Measurements from ENCODE around the gene SP3.

The SP3 gene

DNA sequence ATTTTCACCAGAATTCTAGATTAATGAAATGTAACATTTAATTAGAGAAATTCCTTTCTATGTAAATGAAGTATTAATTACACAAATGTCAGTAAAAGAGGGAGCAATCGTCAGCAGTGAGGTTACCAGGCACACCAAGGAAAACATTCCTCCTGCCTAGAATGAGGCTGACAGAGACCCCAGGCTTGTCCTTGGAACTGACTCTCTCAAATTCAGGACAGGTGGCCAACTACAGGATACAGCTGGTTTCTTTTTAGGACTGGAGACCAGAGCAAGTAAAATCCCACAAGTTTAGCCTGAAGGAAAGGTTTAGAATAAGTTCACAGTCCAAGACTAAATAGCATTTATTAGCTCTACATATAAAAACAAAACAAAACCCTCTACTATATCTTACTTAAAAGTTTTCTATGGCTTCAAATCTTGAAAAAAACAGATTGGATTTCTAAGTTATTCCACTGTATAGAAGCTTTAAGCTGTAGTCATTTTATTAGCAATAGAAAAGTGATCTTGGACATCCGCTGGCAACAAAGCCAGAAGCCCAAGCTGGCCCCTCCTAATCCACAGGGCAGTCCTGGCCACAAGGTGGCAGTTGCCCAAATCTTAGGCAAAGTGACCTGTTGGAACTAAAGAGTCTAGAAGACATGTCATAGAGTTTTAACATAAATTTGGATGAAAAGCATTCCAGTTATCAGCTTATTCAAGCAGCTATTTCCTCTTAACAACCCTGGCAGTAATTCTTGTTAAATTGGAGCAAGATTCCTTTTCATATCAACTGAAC is 81.0 kb downstream of the SP3 start:
- peak; percentile 37 for DNase-seq

GRCh38 chr2:173881886-173882285 is 83.3 kb downstream of the SP3 start:
- DNase-seq, result no peak

DNA sequence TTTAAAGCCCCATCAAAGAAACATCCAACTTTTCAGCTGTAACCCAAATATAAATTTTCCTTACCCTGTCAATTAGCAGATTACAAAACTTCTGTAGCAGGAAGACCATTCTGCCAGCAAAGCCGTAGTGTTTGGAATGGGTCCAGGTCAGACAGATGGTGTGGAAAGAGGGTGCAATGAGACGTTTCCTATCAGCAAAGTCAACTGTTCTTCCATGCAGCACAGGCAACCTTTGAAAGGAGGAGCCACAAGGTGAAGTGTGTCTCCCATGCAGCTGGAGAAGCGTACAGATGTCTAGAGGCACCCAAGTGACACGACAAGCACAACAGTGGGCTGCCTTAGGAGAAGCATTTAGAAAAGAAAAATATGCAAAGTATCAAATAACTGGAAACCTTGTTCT is 83.7 kb downstream of the SP3 start:
- DNase-seq, result no peak

DNA sequence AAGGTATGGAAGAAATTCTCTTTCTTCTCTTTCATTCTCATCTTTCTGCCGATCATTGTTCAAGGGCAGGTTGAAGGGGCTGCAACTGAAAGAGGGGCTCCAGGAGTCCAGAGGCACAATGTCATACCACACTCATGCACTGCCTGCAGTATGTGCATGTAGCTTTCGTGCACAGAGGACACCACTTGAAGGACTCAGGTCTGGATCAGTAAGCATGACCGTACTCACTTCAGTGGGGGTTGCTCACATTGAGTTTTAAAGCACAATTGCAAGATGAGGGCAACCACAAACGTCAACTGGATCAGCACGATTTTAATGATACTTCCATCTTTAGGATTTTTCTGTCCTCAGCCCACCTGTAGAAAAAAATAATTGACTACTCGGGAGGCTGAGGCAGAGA is 84.6 kb downstream of the SP3 start:
- DNase-seq, result no peak

DNA sequence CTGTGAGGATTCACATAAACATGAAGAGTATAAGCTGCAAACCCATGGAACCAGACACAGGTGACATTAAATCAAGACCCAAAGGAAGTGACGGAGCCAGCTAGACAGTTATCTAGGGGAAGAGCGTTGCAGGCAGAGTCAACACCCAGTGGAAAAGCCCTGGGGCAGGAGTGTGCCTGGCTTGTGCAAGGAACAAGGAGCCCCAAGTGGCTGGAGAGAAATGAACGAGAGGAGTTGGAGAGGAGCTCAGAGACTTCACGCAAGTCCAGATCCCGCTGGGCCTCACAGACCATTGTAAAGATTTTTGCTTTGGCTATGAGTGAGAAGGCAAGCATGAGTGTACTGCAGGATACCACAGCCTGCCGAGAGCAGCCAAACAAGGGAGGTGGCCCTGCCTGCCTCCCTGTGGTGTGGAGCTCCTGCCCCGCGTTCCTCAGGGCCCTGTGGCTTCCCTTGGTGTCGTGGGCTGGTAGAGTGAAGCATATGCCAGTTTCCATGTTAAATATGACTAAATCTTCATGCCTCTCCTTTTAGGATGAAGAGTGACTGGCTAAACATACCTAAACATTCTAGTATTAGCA is 88.2 kb downstream of the SP3 start:
- DNase-seq, result no peak

DNA sequence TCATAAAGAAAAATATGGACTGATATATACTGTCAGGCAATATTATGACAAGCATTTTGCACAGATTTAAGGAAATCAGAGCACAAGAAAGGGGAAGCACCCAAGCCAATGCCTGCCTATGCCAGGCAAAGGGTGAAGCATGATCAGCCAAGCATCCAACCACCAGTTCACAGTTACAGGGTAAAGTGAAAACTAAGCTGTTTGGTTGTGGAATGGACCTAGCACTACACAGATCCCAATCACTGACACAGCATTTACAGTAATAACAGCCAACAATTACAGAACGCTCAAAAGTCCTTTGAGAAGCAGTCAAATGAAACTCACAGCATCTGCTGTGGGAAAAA is 90.3 kb downstream of the SP3 start:
- no peak for DNase-seq

DNA sequence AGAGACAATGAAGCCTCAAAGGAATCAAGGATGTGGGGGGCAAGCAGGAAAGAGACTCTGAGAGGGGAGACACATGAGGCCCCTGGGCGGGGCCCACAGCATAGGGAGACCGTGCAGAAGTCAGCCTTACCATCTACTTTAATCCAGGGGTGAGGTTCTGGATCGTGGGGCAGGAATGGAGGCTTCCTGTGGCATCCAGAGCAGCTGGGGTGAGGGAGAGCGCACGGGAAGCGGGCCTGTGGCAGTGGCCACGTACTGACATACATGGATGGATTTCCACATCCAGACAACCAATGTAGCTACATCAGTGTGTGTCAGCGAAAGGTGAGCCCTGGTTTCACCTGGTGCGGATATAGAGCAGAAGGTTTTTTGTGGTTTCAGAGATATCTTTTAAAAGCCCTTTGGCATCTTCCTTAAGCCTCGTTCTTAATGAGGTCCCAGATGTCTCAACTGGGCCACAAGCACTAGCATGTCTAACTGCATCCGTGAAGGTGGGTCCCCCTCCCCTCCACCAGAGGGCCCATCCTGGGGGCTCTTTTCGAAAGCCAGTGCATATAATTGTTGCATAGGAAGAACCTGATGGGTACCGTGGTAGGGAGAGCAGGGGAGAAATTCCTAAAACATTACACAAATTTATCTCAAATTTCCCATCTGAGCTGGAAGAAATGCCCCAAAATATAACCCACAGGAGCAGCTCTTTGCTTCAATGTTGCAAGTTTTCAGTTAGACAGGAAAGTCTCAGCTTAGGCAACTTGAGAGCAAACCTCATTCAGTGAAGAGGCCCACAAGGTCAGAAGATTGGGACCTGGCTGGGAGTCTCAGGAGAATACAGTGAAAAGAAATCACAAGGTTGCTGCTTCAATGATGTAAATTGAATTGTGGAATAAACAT is 90.9 kb downstream of the SP3 start:
- DNase-seq, result no peak

DNA sequence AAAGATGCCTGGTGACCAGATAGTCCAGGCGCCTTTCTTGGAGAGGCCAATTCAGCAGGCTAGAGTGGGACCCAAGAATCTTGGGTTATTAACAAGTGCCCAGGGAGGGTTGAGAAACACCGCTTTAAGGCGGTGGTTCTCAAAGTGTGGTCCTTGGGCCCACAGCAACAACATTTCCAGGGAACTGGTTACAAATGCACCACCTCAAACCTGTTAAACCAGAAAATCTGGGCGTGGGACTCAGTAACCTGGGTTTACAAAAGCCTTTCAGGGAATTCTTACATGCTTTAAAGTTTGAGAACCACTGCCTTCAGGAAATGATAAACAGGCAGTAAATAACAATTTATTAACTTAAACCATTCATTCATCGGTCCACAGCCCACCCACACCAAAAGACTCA is 92.5 kb downstream of the SP3 start:
- DNase-seq, result no peak

- no peak for DNase-seq
Observed at GRCh38 chr2:173869244-173870229, 95.6 kb downstream of the SP3 start.

DNA sequence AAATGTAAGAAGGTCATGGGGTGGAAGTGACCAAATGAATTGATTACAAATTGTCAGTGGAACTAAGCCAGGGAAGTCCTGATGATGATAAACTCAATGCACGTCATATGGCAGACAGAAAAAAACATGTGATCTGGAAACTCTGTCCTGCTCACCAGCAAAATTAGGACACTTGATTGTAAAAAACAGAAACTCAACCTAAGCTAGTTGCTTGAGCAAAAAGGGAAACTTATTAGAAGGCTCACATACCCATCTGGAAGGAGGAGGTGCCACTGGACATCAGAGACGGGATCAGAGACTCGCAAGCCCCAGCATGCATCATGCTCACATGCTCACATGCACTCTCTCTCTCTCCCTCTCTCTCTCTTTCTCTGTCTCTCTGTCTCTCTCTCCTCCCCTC is 96.8 kb downstream of the SP3 start:
- DNase-seq, result no peak

- DNase-seq, result no peak
Observed at GRCh38 chr2:173866874-173867618, 98.1 kb downstream of the SP3 start.

GRCh38 chr2:173865971-173866873 is 99.0 kb downstream of the SP3 start:
- no peak for DNase-seq

GRCh38 chr2:173862612-173863217 is 102.5 kb downstream of the SP3 start:
- DNase-seq, result no peak

DNA sequence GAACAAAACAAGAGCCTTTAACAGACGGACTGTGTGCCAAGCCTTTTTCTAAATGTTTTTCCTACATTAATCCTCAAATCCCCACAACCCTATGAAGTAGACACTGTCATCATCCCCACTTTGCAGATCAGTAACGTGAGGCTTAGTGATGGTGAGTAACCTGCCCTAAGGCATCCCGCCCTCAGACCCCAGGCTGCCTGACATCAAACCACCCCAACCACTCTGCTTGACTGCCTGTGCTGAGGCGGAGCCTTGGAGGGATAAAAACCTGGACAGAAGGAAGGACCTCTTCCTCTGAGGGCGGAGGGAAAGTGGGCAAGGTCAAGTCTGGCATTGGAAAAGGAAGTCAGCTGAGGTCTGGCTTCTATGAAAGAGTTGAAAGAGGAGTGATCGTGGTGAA is 104.6 kb downstream of the SP3 start:
- no peak for DNase-seq

DNA sequence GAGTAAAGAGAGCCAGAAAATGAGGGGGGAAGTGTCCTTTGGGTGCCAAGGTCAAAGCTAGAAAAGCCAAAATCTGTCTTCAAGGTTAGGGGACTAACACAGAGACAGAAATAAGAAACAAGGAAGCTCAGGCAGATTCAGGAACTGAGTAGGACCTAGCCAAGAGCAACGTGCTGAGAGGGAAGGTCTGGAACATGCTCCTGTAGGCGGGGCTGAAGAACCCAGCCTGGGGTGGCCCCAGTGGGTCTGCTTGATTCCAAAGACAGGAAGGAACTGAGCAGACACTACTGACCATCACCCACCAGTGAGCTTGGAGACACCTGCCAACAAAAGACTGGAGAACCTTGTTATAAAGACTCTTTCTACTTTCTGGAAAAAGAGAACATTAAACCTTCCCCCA is 105.1 kb downstream of the SP3 start:
- DNase-seq, result no peak

- DNase-seq, result no peak
Observed at GRCh38 chr2:173858291-173858731, 106.9 kb downstream of the SP3 start.

Data from 8988T (cell line).